Duodenal mucosa (tissue), 2 donors: ENCODE measurements around the gene ZDHHC13.

Experiments
- H3K27ac ChIP-seq: one replicate; pipeline ENCODE4 v1.7.0; 2013; ENCODE audit warnings: low read depth, low read length
- H3K27me3 ChIP-seq, 2 donors: one replicate each; pipeline ENCODE4 v1.7.0; 2013; ENCODE audit warnings: low read length in 2 of 2, control low read depth in 1 of 2; ENCODE audit not compliant: insufficient read depth in 2 of 2, control insufficient read depth in 1 of 2
- H3K36me3 ChIP-seq, 2 donors: one replicate each; pipeline ENCODE4 v1.7.0; 2013; ENCODE audit warnings: low read length in 2 of 2, control low read depth in 1 of 2; ENCODE audit not compliant: insufficient read depth in 2 of 2, control insufficient read depth in 1 of 2
- H3K4me1 ChIP-seq, 2 donors: one replicate each; pipeline ENCODE4 v1.7.0; 2013; ENCODE audit warnings: low read length in 2 of 2, control low read depth in 1 of 2; ENCODE audit not compliant: insufficient read depth in 2 of 2, control insufficient read depth in 1 of 2
- H3K4me3 ChIP-seq, 2 donors: one replicate each; pipeline ENCODE4 v1.7.0; 2013; ENCODE audit warnings: low read length in 2 of 2, low read depth in 1 of 2
- H3K9ac ChIP-seq, 2 donors: one replicate each; pipeline ENCODE4 v1.7.0; 2013; ENCODE audit warnings: low read length in 2 of 2, low read depth in 1 of 2
- H3K9me3 ChIP-seq, 2 donors: one replicate each; pipeline ENCODE4 v1.7.0; 2013; ENCODE audit warnings: low read length in 2 of 2, control low read depth in 1 of 2; ENCODE audit not compliant: control insufficient read depth in 1 of 2

The ZDHHC13 gene

GRCh38 chr11:19116971-19117759, at the start of gene ZDHHC13:
Gene ZDHHC13, plus strand, starts transcription at chr11:19117168. Its CDS starts 82 bp downstream, at chr11:19117250.
- Histone ChIP-seq H3K4me3 (peak within 1 kb of the TSS; percentile 75 to 83), H3K27ac (peak within 1 kb of the TSS; percentile 35), H3K4me1 (peaks cover 10 to 19% of the 10 kb centered on the region in 2 donors), H3K9ac (peak within 1 kb of the TSS; percentile 62 to 78), H3K27me3 (no peaks in the 10 kb centered on the region), H3K36me3 (no peaks in the 10 kb centered on the region), H3K9me3 (no peaks in the 10 kb centered on the region)

DNA sequence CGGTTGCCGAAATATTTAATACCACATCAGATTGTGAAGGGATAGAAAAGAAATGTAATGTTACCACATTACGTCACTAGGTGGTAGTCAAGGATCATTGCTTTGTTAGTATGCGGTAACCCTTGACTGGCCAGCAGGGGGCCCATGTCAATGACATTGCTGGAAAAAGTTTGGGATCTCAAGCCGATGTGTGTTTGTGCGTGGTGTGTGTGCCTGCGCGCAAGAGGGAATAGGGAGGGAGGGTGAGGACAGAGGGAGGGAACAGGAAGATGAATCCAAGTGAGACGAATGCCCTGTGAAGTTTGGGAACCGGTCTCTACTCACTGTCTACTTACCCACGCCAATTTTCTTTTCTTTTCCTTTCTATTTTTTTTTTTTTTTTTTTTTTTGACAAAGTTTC, 45.7 kb upstream of the ZDHHC13 start:
- peak overlapping the region in 1 of 2 donors; percentile 30 for H3K4me3 ChIP-seq
- H3K9me3 ChIP-seq: no peaks in the 10 kb centered on the region
- peaks cover 17 to 25% of the 10 kb centered on the region in 2 donors for H3K4me1 ChIP-seq
- no peaks in the 10 kb centered on the region for H3K36me3 ChIP-seq
- no peak overlapping the region for H3K9ac ChIP-seq
- no peak overlapping the region for H3K27ac ChIP-seq
- no peaks in the 10 kb centered on the region for H3K27me3 ChIP-seq

DNA sequence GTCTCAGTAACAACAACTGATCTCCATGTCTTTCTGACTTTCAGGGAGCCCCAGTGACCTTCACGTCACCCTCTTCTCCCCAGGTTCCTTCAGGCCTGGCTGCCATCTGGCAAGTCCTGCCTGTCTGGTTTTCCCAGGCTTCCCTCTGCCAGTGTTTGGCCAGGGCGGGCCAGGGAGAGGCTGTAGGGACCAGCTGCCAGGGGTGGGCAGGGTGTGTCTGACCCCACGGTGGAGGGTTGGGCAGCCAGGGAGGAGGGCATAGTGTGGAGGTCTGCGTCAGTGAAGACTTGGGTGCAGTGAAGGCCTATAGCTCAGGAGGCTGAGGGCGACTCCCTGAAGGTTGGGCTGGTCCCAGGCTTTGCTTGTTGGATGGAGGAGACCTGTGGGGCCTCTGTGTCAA, 44.5 kb upstream of the ZDHHC13 start:
- Histone ChIP-seq H3K4me1 (peaks cover 17 to 31% of the 10 kb centered on the region in 2 donors), H3K36me3 (no peaks in the 10 kb centered on the region), H3K27me3 (no peaks in the 10 kb centered on the region), H3K4me3 (no peak overlapping the region), H3K9me3 (no peaks in the 10 kb centered on the region), H3K9ac (no peak overlapping the region), H3K27ac (no peak overlapping the region)

DNA sequence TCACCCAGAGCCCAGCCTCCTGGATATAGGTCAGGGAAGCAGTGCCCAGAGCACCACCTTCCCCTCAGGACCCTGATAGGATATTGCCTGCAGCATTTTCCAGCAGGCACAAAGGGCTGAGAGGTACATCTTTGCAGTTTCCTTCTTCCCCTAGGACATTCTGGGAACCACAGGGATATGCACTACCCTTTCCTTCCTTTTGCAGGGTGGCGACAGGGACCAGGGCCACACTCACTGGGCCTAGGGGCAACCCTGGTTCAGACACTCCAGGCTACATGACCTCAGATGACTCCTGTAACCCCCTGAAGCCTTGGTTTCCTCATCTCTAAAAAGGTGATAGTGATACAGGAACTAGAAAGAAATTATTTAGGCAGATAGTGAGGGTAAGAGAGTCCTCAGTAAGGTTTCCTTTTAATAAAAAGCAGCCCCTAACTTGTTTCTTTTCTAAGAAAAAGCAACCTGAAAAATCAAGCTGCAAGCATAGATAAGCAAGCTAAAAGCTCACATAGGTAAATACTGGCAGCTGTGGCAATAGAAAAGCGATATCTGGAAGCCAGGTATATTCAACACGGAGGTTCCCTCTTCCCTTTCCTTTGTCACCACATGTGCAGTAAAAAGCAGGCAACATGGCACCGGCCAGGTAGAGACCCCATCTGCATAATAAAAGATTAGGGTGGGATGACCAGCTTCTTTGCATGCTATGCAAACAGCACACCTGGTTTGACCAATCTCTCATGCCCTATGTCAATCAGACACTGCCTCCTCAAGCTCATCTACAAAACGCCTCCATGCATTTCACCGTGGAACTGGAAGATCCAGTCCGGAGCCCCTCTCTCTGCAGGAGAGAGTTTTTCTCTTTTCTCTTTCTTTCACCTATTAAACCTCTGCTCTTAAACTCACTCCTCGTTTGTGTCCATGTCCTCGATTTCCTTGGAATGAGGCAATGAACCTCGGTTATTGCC, 43.2 kb upstream of the ZDHHC13 start:
- Histone ChIP-seq H3K4me1 (peaks cover 17 to 31% of the 10 kb centered on the region in 2 donors), H3K9me3 (no peaks in the 10 kb centered on the region), H3K27ac (no peak overlapping the region), H3K36me3 (no peaks in the 10 kb centered on the region), H3K27me3 (no peaks in the 10 kb centered on the region), H3K9ac (no peak overlapping the region), H3K4me3 (no peak overlapping the region)

- Histone ChIP-seq H3K27me3 (no peaks in the 10 kb centered on the region), H3K4me3 (no peak overlapping the region), H3K36me3 (no peaks in the 10 kb centered on the region), H3K9ac (no peak overlapping the region), H3K9me3 (no peaks in the 10 kb centered on the region), H3K27ac (no peak overlapping the region), H3K4me1 (peaks cover 17 to 31% of the 10 kb centered on the region in 2 donors)
These were observed 41.3 kb upstream of the ZDHHC13 start for GRCh38 chr11:19075636-19076035.

DNA sequence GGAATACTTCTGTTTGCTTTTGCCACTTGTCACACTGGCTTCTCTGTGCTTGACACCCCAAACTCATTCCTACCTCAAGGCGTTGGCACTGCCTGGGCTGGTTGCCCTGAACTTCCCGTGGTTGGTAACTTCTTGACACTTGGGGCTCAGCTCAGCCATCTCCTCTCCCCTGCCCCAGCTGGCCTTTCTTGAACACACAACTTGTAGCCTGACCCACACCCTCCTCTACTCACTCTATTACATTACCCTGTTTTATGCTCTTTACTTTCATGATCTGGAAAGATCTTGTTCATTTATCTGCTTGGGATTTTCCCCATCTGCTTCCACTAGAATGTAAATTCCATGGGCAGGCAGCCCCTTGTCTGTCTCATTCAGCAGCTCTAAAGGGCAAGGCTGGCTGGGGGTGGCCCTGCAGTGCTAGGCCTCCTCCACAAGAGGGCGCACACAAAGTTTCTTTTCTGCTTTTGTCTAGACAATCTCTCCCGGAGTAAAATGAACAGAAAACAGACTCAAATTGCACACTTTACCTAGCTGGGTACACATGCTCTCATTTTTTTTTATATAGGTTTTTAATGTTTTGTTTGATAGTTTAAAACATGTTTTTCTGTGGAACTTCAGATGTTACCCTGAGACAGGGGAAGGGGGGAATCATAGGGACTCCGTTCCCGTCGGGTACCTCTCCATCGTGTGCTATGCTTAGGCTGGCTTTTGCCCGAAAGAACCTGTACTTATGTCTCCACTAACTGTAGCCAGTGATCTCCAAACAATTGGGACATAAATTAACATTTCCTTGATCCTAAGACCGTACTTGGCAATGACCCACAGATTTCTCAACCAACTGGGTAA, 40.0 kb upstream of the ZDHHC13 start:
- Histone ChIP-seq H3K9ac (no peak overlapping the region), H3K36me3 (no peaks in the 10 kb centered on the region), H3K9me3 (no peaks in the 10 kb centered on the region), H3K27me3 (no peaks in the 10 kb centered on the region), H3K4me3 (no peak overlapping the region), H3K4me1 (peaks cover 13 to 24% of the 10 kb centered on the region in 2 donors), H3K27ac (no peak overlapping the region)

- H3K27ac ChIP-seq: no peak overlapping the region
These were observed 39.0 kb upstream of the ZDHHC13 start for GRCh38 chr11:19077965-19078364.

DNA sequence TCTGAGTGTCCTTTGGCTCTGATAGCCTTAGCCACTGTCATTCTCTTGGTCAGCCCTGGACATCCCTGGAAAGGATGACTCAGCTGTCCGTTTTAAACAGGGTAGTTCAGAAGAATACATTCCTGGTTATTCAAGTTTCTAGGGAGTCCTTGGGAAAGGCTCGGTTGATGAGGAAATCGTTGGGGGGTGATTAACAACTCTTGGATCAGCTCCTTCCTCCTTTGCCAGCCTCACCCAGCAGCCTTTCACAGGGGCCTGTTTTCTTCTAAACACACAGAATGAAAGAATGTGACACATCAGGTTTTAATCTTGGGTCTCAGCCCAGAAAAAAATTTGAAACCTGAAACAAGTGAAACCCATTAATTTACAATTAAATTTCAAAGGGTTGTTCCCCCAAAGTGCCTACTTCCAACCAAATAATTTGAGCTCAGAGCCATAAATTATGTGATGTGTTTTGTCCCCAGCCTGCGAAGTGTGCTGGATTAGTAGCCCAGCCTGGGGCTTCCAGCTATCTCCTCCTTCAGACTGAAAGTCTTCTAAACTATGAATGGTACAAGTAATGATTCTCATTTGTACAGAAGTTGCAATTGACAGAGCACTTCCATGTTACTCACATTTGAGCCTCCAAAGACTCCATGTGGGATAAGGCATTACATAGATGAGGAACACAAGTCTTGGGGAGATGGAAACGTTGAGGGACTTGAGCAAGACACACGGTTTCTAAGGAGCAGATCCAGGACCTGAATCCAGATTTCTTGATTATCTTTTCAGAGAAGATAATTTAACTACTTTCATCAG, 37.1 kb upstream of the ZDHHC13 start:
- Histone ChIP-seq H3K9ac (no peak overlapping the region), H3K9me3 (no peaks in the 10 kb centered on the region), H3K27ac (no peak overlapping the region), H3K27me3 (no peaks in the 10 kb centered on the region), H3K4me3 (no peak overlapping the region), H3K4me1 (peaks cover 0 to 6% of the 10 kb centered on the region in 2 donors), H3K36me3 (no peaks in the 10 kb centered on the region)

More at GRCh38 chr11:19077965-19078364, 39.0 kb upstream of the ZDHHC13 start:
- H3K4me3 ChIP-seq: no peak overlapping the region
- peaks cover 4 to 14% of the 10 kb centered on the region in 2 donors for H3K4me1 ChIP-seq
- H3K9ac ChIP-seq: no peak overlapping the region
- no peaks in the 10 kb centered on the region for H3K9me3 ChIP-seq
- no peaks in the 10 kb centered on the region for H3K36me3 ChIP-seq
- no peaks in the 10 kb centered on the region for H3K27me3 ChIP-seq

- Histone ChIP-seq H3K36me3 (no peaks in the 10 kb centered on the region), H3K9me3 (no peaks in the 10 kb centered on the region), H3K4me3 (no peak overlapping the region), H3K4me1 (peaks cover 0 to 6% of the 10 kb centered on the region in 2 donors), H3K27me3 (no peaks in the 10 kb centered on the region), H3K27ac (no peak overlapping the region), H3K9ac (no peak overlapping the region)
These were observed 36.4 kb upstream of the ZDHHC13 start for GRCh38 chr11:19080579-19080993.
